ENCODE measurements around the gene LRRC32. TPM values are rescaled to one million over a fixed set of nuclear protein-coding genes. Genes with fewer than 3 reads are reported as not detected.

The LRRC32 gene, protein sequence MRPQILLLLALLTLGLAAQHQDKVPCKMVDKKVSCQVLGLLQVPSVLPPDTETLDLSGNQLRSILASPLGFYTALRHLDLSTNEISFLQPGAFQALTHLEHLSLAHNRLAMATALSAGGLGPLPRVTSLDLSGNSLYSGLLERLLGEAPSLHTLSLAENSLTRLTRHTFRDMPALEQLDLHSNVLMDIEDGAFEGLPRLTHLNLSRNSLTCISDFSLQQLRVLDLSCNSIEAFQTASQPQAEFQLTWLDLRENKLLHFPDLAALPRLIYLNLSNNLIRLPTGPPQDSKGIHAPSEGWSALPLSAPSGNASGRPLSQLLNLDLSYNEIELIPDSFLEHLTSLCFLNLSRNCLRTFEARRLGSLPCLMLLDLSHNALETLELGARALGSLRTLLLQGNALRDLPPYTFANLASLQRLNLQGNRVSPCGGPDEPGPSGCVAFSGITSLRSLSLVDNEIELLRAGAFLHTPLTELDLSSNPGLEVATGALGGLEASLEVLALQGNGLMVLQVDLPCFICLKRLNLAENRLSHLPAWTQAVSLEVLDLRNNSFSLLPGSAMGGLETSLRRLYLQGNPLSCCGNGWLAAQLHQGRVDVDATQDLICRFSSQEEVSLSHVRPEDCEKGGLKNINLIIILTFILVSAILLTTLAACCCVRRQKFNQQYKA
- polyA plus RNA-seq: 0.05 to 0.17 TPM in 2 of 3 replicates, not detected in the other
- polyA plus RNA-seq (2011; ENCODE audit: low read depth): not detected
- 0.09 and 0.13 TPM in 2 replicates for polyA plus RNA-seq (2011; cell fraction: cytosol; rRNA removed)
- 0.15 and 0.35 TPM in 2 replicates for polyA plus RNA-seq (2011; cell fraction: nucleus; rRNA removed)
- polyA plus RNA-seq (2012; ENCODE audit: low replicate concordance): 0.09 TPM in 1 of 2 replicates, not detected in the other
- not detected in 3 replicates for polyA minus RNA-seq
- polyA minus RNA-seq (2011; cell fraction: cytosol; rRNA and poly(A)+ RNA removed): 0.77 TPM
- polyA minus RNA-seq (2011; cell fraction: nucleus; rRNA and poly(A)+ RNA removed): 0.11 TPM in 1 of 2 replicates, not detected in the other

DNA sequence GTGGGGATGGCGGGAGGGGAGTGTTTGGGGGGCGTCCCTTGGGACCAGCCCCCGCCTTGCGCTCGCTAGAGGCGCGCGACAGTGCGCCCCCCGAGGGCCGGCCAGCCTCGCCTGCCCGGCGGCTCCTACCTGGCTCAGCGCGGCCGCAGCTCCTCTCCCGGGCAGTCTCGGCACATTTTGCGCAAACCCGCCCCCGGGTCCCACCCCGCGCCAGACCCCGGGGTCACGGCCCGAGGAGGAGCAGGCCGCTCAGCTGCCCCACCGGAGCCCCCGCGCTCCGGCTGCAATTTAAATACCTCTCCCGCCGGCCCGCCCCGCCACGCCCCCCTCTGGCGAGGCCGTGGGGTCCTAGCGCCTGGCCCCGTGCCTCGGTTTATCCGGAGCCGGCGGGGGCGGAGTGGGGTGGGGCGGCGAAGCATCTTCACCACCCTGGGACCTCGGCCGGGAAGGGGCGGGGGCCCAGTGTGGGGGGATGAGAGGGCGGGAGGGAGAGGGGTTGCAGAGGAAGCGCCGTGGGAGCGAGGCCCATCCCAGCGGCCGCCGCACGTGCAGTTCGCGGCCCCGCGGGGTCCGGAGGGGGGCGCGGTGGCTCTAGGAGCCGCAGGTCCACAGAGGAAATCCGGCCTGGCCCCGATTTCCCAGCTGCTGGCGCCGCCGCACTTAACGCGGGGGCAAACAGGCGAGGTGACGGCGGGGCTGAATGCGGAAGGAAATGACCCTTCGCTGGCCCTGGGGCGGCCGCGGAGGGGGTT, at the start of gene LRRC32:
LRRC32 (minus strand) TSS at position 263 of the 752 bp plus-strand sequence. CDS start 4,793 bp downstream, outside the sequence.
- DNase-seq (ENCODE audit: low read depth, low spot score) (no peak), FAIRE-seq (no peak)
- H3K4me3 ChIP-seq (ENCODE audit: control insufficient read depth in 2 of 3, extremely low read depth in 1 of 3, insufficient read depth in 2 of 3, low read depth in 1 of 3, low read length in 3 of 3): peak within 1 kb of the TSS; percentile 27 to 57 (median 41)
- no peaks in the 10 kb centered on the region for H3K36me3 ChIP-seq (ENCODE audit: control insufficient read depth in 2 of 2, extremely low read depth in 1 of 2, insufficient read depth in 2 of 2, low read length in 2 of 2)
- peaks cover 35% of the 10 kb centered on the region for H3K27me3 ChIP-seq (ENCODE audit: control insufficient read depth, extremely low read depth, insufficient read depth, low read length)
- H3K9ac ChIP-seq (ENCODE audit: control insufficient read depth, extremely low read depth, insufficient read depth, low read length): no peak within 1 kb of the TSS
- peak within 1 kb of the TSS; percentile 66 for H3K4me2 ChIP-seq (ENCODE audit: control insufficient read depth, extremely low read depth, insufficient read depth, low read depth, low read length)
- dilution Hi-C loops (cut with MboI; ENCODE audit: extremely low pct_ligation_motif_present, low sequenced_read_pairs): no loop called here
- no peaks in the 10 kb centered on the region for H3K79me2 ChIP-seq (ENCODE audit: control insufficient read depth, insufficient read depth, low read length)
- H3K27ac ChIP-seq (ENCODE audit: control insufficient read depth, insufficient read depth, low read length): no peak within 1 kb of the TSS
- H2AFZ ChIP-seq (ENCODE audit: control insufficient read depth, low read length): peak within 1 kb of the TSS; percentile 26
- H3K9me3 ChIP-seq (ENCODE audit: control insufficient read depth, low read depth, low read length): no peaks in the 10 kb centered on the region
- TF ChIP-seq, protein P1, sequence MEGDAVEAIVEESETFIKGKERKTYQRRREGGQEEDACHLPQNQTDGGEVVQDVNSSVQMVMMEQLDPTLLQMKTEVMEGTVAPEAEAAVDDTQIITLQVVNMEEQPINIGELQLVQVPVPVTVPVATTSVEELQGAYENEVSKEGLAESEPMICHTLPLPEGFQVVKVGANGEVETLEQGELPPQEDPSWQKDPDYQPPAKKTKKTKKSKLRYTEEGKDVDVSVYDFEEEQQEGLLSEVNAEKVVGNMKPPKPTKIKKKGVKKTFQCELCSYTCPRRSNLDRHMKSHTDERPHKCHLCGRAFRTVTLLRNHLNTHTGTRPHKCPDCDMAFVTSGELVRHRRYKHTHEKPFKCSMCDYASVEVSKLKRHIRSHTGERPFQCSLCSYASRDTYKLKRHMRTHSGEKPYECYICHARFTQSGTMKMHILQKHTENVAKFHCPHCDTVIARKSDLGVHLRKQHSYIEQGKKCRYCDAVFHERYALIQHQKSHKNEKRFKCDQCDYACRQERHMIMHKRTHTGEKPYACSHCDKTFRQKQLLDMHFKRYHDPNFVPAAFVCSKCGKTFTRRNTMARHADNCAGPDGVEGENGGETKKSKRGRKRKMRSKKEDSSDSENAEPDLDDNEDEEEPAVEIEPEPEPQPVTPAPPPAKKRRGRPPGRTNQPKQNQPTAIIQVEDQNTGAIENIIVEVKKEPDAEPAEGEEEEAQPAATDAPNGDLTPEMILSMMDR (optimal IDR thresholded peaks at IDR 0.05 in 1 of 3, IDR thresholded peaks at IDR 0.05 in 1 of 3, conservative IDR thresholded peaks at IDR 0.05 in 1 of 3; ENCODE audit: extremely low read depth in 1 of 3, insufficient read depth in 2 of 3, low read length in 3 of 3): no peak
- H3K4me1 ChIP-seq (ENCODE audit: control insufficient read depth, extremely low read depth, insufficient read depth, low read length): no peaks in the 10 kb centered on the region
- no peaks in the 10 kb centered on the region for H3K9me1 ChIP-seq (ENCODE audit: control insufficient read depth, extremely low read depth, insufficient read depth, low read length)
- no peaks in the 10 kb centered on the region for H4K20me1 ChIP-seq (ENCODE audit: control insufficient read depth, extremely low read depth, insufficient read depth, low read length)

DNA sequence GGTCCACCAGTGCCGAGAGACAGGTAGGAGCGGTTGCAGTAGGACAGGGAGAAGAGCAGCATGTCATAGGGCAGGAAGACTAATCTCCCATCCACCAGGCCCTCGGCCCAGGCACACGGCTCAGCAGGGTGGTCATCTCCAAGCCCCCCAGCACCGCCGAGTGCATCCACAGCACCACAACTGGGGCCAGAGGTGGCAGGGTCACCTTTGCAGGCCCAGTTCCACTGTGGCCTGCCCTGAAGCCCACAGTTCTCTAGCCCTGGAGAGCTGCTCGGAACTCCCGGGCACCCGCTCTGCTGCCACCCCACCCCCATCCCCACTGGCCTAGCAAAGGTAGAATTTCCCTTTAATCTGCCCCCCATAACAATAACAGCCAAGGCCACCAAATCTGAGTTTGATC, 49.1 kb upstream of the LRRC32 start:
- TF ChIP-seq EZH2 (IDR thresholded peaks at IDR 0.05; ENCODE audit: low read length): no peak
- TF ChIP-seq, protein P1 (optimal IDR thresholded peaks at IDR 0.05 in 1 of 3, IDR thresholded peaks at IDR 0.05 in 1 of 3, conservative IDR thresholded peaks at IDR 0.05 in 1 of 3; ENCODE audit: extremely low read depth in 1 of 3, insufficient read depth in 2 of 3, low read length in 3 of 3): no peak
- FAIRE-seq: no peak
- no peaks in the 10 kb centered on the region for H3K36me3 ChIP-seq (ENCODE audit: control insufficient read depth in 2 of 2, extremely low read depth in 1 of 2, insufficient read depth in 2 of 2, low read length in 2 of 2)
- no peaks in the 10 kb centered on the region for H3K9me1 ChIP-seq (ENCODE audit: control insufficient read depth, extremely low read depth, insufficient read depth, low read length)
- dilution Hi-C loops (cut with MboI; ENCODE audit: extremely low pct_ligation_motif_present, low sequenced_read_pairs): no loop called here
- no peak overlapping the region for H3K9ac ChIP-seq (ENCODE audit: control insufficient read depth, extremely low read depth, insufficient read depth, low read length)
- peaks cover 19% of the 10 kb centered on the region for H3K27me3 ChIP-seq (ENCODE audit: control insufficient read depth, extremely low read depth, insufficient read depth, low read length)
- no peaks in the 10 kb centered on the region for H4K20me1 ChIP-seq (ENCODE audit: control insufficient read depth, extremely low read depth, insufficient read depth, low read length)
- H2AFZ ChIP-seq (ENCODE audit: control insufficient read depth, low read length): no peak overlapping the region
- no peak for DNase-seq (ENCODE audit: low read depth, low spot score)
- no peaks in the 10 kb centered on the region for H3K79me2 ChIP-seq (ENCODE audit: control insufficient read depth, insufficient read depth, low read length)
- no peak overlapping the region for H3K4me3 ChIP-seq (ENCODE audit: control insufficient read depth in 2 of 3, extremely low read depth in 1 of 3, insufficient read depth in 2 of 3, low read depth in 1 of 3, low read length in 3 of 3)
- no peak overlapping the region for H3K4me2 ChIP-seq (ENCODE audit: control insufficient read depth, extremely low read depth, insufficient read depth, low read depth, low read length)
- no peaks in the 10 kb centered on the region for H3K4me1 ChIP-seq (ENCODE audit: control insufficient read depth, extremely low read depth, insufficient read depth, low read length)
- H3K27ac ChIP-seq (ENCODE audit: control insufficient read depth, insufficient read depth, low read length): no peak overlapping the region
- H3K9me3 ChIP-seq (ENCODE audit: control insufficient read depth, low read depth, low read length): no peaks in the 10 kb centered on the region

Data from keratinocyte (primary cell).